Measurements from ENCODE around the gene RPL36A. TPM values are rescaled to one million over a fixed set of nuclear protein-coding genes. Genes with fewer than 3 reads are reported as not detected.

The RPL36A gene
- total RNA-seq, 4 donors from 2014 or later, result 279 to 2,120 (median 1,455) TPM

GRCh38 chrX:101416691-101417090, 25.9 kb downstream of the RPL36A start:
- no peak for DNase-seq
- Histone ChIP-seq H3K27ac (peak overlapping the region; percentile 94 to 96), H3K27me3 (no peaks in the 10 kb centered on the region), H3K4me3 (no peak overlapping the region), H3K36me3 (no peaks in the 10 kb centered on the region), H3K4me1 (peaks cover 0 to 4% of the 10 kb centered on the region in 2 donors), H3K9me3 (no peaks in the 10 kb centered on the region)
- TF ChIP-seq POLR2A (IDR thresholded peaks at IDR 0.05), result no peak
- TF ChIP-seq CTCF (IDR thresholded peaks at IDR 0.05), result no peak
- intact Hi-C loops (cut with DNase I; ENCODE audit: low total_unique reads), result no loop called here

GRCh38 chrX:101417190-101417589, 26.4 kb downstream of the RPL36A start:
- TF ChIP-seq CTCF (IDR thresholded peaks at IDR 0.05) (no peak), POLR2A (IDR thresholded peaks at IDR 0.05) (no peak)
- intact Hi-C loops (cut with DNase I; ENCODE audit: low total_unique reads), result no loop called here
- no peak for DNase-seq
- Histone ChIP-seq H3K27me3 (no peaks in the 10 kb centered on the region), H3K36me3 (no peaks in the 10 kb centered on the region), H3K9me3 (no peaks in the 10 kb centered on the region), H3K27ac (peak overlapping the region; percentile 94 to 96), H3K4me1 (peaks cover 0 to 4% of the 10 kb centered on the region in 2 donors), H3K4me3 (no peak overlapping the region)

GRCh38 chrX:101417981-101418841, 27.4 kb downstream of the RPL36A start:
- DNase-seq, result peak; percentile 51 to 54
- no peaks in the 10 kb centered on the region for H3K27me3 ChIP-seq
- peak overlapping the region; percentile 44 to 46 for H3K4me3 ChIP-seq
- no peaks in the 10 kb centered on the region for H3K9me3 ChIP-seq
- peaks cover 0 to 4% of the 10 kb centered on the region in 2 donors for H3K4me1 ChIP-seq
- intact Hi-C loops (cut with DNase I; ENCODE audit: low total_unique reads), result no loop called here
- TF ChIP-seq CTCF (IDR thresholded peaks at IDR 0.05), result no peak
- peak; percentile 8 to 20 for TF ChIP-seq POLR2A (IDR thresholded peaks at IDR 0.05)
- peak overlapping the region; percentile 94 to 96 for H3K27ac ChIP-seq
- H3K36me3 ChIP-seq, result no peaks in the 10 kb centered on the region

- H3K36me3 ChIP-seq, result no peaks in the 10 kb centered on the region
- H3K27ac ChIP-seq, result peak overlapping the region; percentile 94 to 96
- no peaks in the 10 kb centered on the region for H3K27me3 ChIP-seq
- intact Hi-C loops (cut with DNase I; ENCODE audit: low total_unique reads), result no loop called here
- peaks cover 0 to 4% of the 10 kb centered on the region in 2 donors for H3K4me1 ChIP-seq
- H3K4me3 ChIP-seq, result no peak overlapping the region
- H3K9me3 ChIP-seq, result no peaks in the 10 kb centered on the region
- TF ChIP-seq POLR2A (IDR thresholded peaks at IDR 0.05), result no peak
- TF ChIP-seq CTCF (IDR thresholded peaks at IDR 0.05), result no peak
- no peak for DNase-seq
Measured at GRCh38 chrX:101419489-101419888, 28.7 kb downstream of the RPL36A start.

- intact Hi-C loops (cut with DNase I; ENCODE audit: low total_unique reads), result no loop called here
- Histone ChIP-seq H3K27me3 (no peaks in the 10 kb centered on the region), H3K27ac (no peak overlapping the region), H3K4me3 (no peak overlapping the region), H3K4me1 (no peaks in the 10 kb centered on the region), H3K9me3 (no peaks in the 10 kb centered on the region), H3K36me3 (no peaks in the 10 kb centered on the region)
- no peak for TF ChIP-seq CTCF (IDR thresholded peaks at IDR 0.05)
- no peak for TF ChIP-seq POLR2A (IDR thresholded peaks at IDR 0.05)
- no peak for DNase-seq
Measured at GRCh38 chrX:101427954-101428353, 37.1 kb downstream of the RPL36A start.

Measured in uterus (tissue), 4 donors.